ENCODE results near the gene EFNA4.

EFNA4 gene

DNA sequence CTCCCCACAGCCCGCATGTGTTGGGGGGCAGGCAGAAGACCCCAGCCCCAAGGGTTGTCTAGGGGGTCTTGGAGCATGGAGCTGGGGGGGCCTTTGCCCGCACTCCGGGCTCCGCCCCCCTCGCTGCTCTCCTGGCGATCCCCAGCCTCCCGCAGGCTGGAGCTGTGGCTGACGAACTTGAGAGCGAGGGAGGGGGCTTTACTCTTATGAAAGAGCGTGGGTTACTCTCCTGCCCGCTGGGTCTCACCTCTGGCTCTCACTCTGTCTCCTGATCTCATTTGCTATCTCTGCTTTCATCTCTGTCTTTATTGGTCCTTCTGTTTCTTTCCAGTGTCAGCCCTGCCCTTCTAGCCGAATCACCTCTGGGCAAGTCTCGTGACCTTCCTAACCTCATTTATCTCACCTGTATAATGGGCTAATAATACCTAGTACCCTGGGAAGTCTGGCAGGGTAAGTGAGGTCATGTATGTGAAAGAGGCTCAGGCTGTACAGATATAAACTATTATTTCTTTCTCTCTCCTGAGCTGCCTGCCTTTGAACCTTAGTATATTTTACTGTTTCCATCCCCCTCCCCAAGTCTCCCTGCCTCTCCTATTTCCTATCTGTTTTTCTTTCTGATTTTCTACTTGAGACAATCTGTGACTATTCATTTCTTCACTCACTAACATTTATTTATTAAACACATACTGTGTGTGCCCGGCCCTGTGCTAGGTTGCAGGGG lies 731 bp downstream of the EFNA4 start:
- H3K9me3 ChIP-seq (ENCODE audit: control insufficient read depth, insufficient read depth, low read depth, low read length), result no peaks in the 10 kb centered on the region
- peaks cover 0 to 22% of the 10 kb centered on the region in 2 experiments; a peak in 1 of 3 replicates for H3K36me3 ChIP-seq (ENCODE audit: control insufficient read depth in 2 of 2, insufficient read depth in 1 of 2, low read length in 2 of 2)
- no peak overlapping the region; the same call in 1 of the 2 replicates for H3K27ac ChIP-seq (ENCODE audit: extremely low read depth, low read depth, low read length)
- ChIA-PET POLR2A (interaction anchor here (0.7 to 1.5 kb wide), 3 partner anchors 11 to 16 kb away, joined by 3 to 6 read pairs (median 6); partner anchors contain the start of gene EFNA3), CTCF (interaction anchor here (0.6 to 10.9 kb wide), 8 partner anchors 13 to 183 kb away, joined by 3 to 117 read pairs (median 4); partner anchors contain the start of genes ADAM15 and EFNA3)
- no peaks in the 10 kb centered on the region; the same call in none of the 2 replicates for H3K4me1 ChIP-seq (ENCODE audit: control insufficient read depth, insufficient read depth, low read length)
- H3K4me3 ChIP-seq (ENCODE audit: low read depth, low read length), result peak overlapping the region; percentile 88
- TF ChIP-seq ZNF391 (tag by site-specific recombination; IDR thresholded peaks at IDR 0.05; ENCODE audit: borderline replicate concordance, low read depth), result no peak
- peak; percentile 11 for TF ChIP-seq ZEB2 (tag by site-specific recombination; IDR thresholded peaks at IDR 0.05)
- TF ChIP-seq GLIS2 (tag by site-specific recombination; IDR thresholded peaks at IDR 0.05), result peak; percentile 94
- TF ChIP-seq ZNF785 (tag by site-specific recombination; IDR thresholded peaks at IDR 0.05), result no peak
- no peak for TF ChIP-seq ZNF777 (tag by site-specific recombination; IDR thresholded peaks at IDR 0.05; ENCODE audit: borderline replicate concordance)
- no peak for TF ChIP-seq ZNF302 (tag by site-specific recombination; IDR thresholded peaks at IDR 0.05; ENCODE audit: low read depth)
- peak; percentile 31; the same call in 1 of the 2 replicates for TF ChIP-seq KLF8 (tag by site-specific recombination; IDR thresholded peaks at IDR 0.05)
- TF ChIP-seq ZNF311 (tag by site-specific recombination; IDR thresholded peaks at IDR 0.05; ENCODE audit: borderline replicate concordance), result no peak
- no peak for TF ChIP-seq SALL2 (tag by site-specific recombination; IDR thresholded peaks at IDR 0.05; ENCODE audit: borderline replicate concordance)
- TF ChIP-seq, protein P1, sequence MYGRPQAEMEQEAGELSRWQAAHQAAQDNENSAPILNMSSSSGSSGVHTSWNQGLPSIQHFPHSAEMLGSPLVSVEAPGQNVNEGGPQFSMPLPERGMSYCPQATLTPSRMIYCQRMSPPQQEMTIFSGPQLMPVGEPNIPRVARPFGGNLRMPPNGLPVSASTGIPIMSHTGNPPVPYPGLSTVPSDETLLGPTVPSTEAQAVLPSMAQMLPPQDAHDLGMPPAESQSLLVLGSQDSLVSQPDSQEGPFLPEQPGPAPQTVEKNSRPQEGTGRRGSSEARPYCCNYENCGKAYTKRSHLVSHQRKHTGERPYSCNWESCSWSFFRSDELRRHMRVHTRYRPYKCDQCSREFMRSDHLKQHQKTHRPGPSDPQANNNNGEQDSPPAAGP (tag by site-specific recombination; IDR thresholded peaks at IDR 0.05), result 0 out of 2 replicates have a peak, but pooled peaks have one; percentile 41
- peak; percentile 60 for TF ChIP-seq SP7 (tag by site-specific recombination; IDR thresholded peaks at IDR 0.05)
- no peak for TF ChIP-seq ZNF324 (tag by site-specific recombination; IDR thresholded peaks at IDR 0.05)
- TF ChIP-seq, protein P2, sequence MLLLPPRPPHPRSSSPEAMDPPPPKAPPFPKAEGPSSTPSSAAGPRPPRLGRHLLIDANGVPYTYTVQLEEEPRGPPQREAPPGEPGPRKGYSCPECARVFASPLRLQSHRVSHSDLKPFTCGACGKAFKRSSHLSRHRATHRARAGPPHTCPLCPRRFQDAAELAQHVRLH (tag by site-specific recombination; IDR thresholded peaks at IDR 0.05), result peak; percentile 86
- TF ChIP-seq, protein P3, sequence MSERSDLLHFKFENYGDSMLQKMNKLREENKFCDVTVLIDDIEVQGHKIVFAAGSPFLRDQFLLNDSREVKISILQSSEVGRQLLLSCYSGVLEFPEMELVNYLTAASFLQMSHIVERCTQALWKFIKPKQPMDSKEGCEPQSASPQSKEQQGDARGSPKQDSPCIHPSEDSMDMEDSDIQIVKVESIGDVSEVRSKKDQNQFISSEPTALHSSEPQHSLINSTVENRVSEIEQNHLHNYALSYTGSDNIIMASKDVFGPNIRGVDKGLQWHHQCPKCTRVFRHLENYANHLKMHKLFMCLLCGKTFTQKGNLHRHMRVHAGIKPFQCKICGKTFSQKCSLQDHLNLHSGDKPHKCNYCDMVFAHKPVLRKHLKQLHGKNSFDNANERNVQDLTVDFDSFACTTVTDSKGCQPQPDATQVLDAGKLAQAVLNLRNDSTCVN (tag by site-specific recombination; optimal IDR thresholded peaks at IDR 0.05), result peak; percentile 1
- TF ChIP-seq, protein P4, sequence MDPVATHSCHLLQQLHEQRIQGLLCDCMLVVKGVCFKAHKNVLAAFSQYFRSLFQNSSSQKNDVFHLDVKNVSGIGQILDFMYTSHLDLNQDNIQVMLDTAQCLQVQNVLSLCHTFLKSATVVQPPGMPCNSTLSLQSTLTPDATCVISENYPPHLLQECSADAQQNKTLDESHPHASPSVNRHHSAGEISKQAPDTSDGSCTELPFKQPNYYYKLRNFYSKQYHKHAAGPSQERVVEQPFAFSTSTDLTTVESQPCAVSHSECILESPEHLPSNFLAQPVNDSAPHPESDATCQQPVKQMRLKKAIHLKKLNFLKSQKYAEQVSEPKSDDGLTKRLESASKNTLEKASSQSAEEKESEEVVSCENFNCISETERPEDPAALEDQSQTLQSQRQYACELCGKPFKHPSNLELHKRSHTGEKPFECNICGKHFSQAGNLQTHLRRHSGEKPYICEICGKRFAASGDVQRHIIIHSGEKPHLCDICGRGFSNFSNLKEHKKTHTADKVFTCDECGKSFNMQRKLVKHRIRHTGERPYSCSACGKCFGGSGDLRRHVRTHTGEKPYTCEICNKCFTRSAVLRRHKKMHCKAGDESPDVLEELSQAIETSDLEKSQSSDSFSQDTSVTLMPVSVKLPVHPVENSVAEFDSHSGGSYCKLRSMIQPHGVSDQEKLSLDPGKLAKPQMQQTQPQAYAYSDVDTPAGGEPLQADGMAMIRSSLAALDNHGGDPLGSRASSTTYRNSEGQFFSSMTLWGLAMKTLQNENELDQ (tag by site-specific recombination; IDR thresholded peaks at IDR 0.05; ENCODE audit: low read depth), result no peak
- peak; percentile 67 for TF ChIP-seq ZNF335 (tag by site-specific recombination; conservative IDR thresholded peaks at IDR 0.05)
- peak; percentile 54 for TF ChIP-seq KLF9 (tag by site-specific recombination; IDR thresholded peaks at IDR 0.05; ENCODE audit: low read depth)
- TF ChIP-seq ZFHX2 (tag by site-specific recombination; conservative IDR thresholded peaks at IDR 0.05), result 0 out of 2 replicates have a peak, but pooled peaks have one; percentile 46
- TF ChIP-seq, protein P5, sequence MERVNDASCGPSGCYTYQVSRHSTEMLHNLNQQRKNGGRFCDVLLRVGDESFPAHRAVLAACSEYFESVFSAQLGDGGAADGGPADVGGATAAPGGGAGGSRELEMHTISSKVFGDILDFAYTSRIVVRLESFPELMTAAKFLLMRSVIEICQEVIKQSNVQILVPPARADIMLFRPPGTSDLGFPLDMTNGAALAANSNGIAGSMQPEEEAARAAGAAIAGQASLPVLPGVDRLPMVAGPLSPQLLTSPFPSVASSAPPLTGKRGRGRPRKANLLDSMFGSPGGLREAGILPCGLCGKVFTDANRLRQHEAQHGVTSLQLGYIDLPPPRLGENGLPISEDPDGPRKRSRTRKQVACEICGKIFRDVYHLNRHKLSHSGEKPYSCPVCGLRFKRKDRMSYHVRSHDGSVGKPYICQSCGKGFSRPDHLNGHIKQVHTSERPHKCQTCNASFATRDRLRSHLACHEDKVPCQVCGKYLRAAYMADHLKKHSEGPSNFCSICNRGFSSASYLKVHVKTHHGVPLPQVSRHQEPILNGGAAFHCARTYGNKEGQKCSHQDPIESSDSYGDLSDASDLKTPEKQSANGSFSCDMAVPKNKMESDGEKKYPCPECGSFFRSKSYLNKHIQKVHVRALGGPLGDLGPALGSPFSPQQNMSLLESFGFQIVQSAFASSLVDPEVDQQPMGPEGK (tag by site-specific recombination; IDR thresholded peaks at IDR 0.05), result peak; percentile 83
- TF ChIP-seq ZNF621 (tag by site-specific recombination; IDR thresholded peaks at IDR 0.05), result no peak
- peak; percentile 65; the same call in 1 of the 2 replicates for TF ChIP-seq BCL11A (tag by site-specific recombination; IDR thresholded peaks at IDR 0.05; ENCODE audit: low read depth)
- TF ChIP-seq PRDM1 (tag by site-specific recombination; IDR thresholded peaks at IDR 0.05), result peak; percentile 37
- peak; percentile 47 for TF ChIP-seq ZNF24 (tag by site-specific recombination; IDR thresholded peaks at IDR 0.05)
- no peak for TF ChIP-seq ZNF121 (tag by site-specific recombination; IDR thresholded peaks at IDR 0.05)
- peak; percentile 79 for TF ChIP-seq GLIS1 (tag by site-specific recombination; IDR thresholded peaks at IDR 0.05)
- no peak for TF ChIP-seq ZNF16 (tag by site-specific recombination; IDR thresholded peaks at IDR 0.05; ENCODE audit: low read depth)
- no peak for TF ChIP-seq ZNF560 (tag by site-specific recombination; IDR thresholded peaks at IDR 0.05; ENCODE audit: borderline replicate concordance)
- TF ChIP-seq KLF7 (tag by site-specific recombination; IDR thresholded peaks at IDR 0.05; ENCODE audit: borderline replicate concordance), result peak; percentile 52; the same call in 1 of the 2 replicates
- no peak for TF ChIP-seq ZNF248 (tag by site-specific recombination; IDR thresholded peaks at IDR 0.05)
